GM18505 (cell line): Measurements from ENCODE around the gene ITGA2.

Experiments
- ATAC-seq: cut with Tn5 transposase; IDR thresholded peaks from one replicate; pipeline ENCODE4 v1.9.1; 2021; ENCODE audit not compliant: unreplicated experiment
- POLR2A ChIP-seq: IDR thresholded peaks from 4 replicates; pipeline ENCODE4 v1.6.1; 2011; ENCODE audit warnings: borderline replicate concordance; ENCODE audit not compliant: insufficient read depth, insufficient read length; ENCODE audit errors: extremely low read depth

The ITGA2 gene

DNA sequence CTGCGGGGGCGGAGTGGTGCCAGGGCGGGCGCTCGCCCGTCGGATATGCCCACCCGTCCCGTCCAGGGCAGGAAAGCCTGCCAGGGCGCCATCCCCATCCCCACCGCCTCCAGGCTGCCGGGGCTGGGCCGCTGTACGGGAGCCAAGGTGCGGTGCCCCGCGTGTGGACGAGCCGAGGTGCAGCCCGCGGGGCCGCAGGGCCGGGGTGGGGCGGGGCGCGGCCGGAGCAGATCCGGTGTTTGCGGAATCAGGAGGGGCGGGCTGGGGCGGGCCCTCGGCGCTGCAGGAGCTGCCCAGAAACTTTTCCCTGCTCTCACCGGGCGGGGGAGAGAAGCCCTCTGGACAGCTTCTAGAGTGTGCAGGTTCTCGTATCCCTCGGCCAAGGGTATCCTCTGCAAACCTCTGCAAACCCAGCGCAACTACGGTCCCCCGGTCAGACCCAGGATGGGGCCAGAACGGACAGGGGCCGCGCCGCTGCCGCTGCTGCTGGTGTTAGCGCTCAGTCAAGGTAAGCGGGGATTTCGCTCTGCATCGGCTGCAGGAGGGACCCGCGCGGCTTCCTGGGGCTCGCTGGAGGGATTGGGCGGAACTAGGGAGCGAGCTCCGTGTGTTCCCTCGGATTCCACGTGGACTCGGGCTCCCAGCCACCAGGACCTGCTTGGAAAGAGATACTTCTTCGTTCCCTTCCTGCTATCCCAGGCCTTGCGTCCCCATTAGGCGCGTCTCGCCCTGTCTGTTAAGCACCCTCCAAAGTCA lies at the start of gene ITGA2:
Gene ITGA2 (plus strand): TSS at position 328 of the 756 bp plus-strand sequence. CDS start 117 bp downstream, at position 445.
- ATAC-seq, result no peak
- TF ChIP-seq POLR2A, result no peak

DNA sequence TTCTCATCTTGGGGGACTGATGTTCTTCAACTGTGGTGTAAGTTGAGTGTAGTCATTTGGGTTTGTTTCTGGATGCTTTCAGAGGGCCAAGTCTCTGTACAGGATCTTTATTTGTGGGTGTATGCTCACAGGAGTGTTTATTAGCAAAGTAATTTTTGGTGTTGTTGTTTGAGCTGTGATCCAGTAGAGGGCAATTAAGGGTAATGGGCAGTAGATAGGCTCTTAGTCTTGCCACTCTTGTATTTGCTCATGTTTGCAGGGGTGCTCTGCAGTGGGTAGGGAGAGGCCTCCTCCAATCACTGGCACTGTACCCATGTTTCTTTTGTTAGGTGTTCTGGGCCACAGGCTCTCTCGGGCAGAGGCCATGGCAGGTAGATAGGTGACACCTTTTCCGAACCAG lies 45.9 kb upstream of the ITGA2 start:
- TF ChIP-seq POLR2A, result no peak
- ATAC-seq, result peak; percentile 63

DNA sequence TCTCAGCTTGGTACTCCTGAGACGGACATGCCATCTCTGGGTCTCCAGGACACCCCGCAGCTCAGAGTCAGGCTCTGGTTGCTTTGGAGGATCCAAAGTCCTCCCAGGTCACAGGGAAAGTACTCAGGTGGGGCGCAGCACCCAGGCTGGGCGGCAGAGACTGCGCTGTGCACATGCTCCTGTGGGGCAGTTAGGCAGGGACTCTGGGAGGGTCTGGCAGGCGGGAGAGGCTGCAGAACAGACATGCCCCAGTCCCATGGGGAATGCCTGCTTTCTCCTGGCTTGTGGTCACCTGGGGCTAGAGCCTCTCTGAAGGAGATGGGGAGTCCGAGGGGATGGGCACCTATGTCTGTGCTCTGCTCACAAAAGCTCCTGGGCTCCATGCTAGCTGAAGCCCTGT lies 45.3 kb upstream of the ITGA2 start:
- ATAC-seq, result no peak
- no peak for TF ChIP-seq POLR2A

DNA sequence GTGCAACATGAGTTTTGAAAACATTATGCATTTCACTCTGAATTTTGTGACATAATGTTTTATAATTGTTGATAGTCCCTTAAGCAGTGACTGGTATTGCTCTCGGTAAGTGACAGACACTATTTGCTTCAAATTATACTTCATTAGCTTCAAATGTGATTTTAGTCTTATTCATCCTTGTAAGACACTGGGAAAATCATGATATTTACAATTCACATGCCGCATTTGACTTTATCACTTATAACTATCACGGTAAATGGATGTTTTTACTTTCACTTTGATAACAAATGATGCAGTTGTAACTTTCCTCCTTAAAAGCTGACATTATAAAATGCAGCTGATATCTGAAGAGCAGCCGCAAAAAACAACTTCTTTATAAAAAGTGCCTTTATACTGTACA lies 44.1 kb upstream of the ITGA2 start:
- no peak for ATAC-seq
- no peak for TF ChIP-seq POLR2A

DNA sequence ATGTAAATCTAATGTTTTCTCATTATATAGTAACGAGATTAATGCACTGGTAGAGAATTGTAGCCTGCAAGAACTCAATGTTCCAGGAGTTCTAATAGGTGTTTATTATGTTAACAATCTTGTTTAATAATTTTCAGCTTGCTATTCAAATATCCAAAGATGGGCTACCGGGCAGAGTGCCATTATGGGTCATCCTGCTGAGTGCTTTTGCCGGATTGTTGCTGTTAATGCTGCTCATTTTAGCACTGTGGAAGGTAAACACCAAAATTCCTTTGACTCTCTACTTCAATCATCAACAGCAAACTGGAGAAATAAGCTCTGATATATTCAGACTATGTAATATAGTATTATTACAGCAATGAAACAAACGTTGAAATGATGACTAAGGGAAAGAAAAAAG lies 41.9 kb upstream of the ITGA2 start:
- ATAC-seq, result no peak
- no peak for TF ChIP-seq POLR2A

DNA sequence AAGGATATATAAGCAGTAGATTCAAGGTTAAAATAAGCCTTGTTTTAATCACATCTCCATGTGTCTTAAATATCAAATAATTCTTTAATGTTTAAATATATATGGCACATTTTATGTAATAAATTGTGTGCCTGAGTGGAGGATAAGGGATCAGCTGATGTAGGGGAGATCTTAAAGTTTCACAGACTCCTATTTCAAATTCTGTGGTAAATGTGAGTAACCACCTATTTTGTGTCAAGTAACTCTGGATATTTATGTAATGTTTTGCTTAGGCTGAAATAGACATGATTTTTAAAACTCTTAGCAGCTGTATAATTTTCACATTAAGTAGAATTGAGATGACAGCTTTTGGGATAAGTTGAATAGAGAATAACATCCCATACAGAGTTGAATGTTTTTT lies 41.3 kb upstream of the ITGA2 start:
- TF ChIP-seq POLR2A, result no peak
- no peak for ATAC-seq

DNA sequence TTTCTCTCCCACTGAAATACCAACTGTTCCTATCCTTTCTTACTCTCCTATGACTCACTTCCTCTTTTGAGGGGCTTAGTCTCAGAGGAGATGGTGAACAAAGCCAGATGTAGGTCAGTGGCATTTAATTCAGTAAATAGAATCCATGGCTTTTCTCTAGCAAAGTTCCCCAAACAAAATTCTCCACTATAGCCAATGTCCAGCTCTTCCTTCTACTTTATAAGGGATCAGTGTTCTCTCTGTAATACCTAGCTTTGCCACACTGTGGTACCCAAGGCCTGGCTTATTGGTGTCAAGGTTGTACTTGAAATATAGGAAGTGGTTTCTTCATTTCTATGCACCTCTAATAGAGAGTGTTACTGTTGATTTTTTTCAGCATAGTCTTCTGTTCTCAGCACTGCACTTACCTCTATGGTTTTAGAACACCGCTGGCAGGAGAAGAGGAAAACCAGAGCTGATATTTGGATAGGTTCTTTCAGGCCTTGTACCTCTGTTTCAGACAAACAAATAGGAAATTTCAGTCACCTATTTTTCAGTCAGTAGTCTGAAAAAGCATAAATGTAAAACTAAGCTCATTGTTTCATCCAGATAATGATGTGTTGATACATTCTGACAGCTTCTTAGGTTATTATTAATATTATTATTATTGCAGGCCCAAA lies 40.6 kb upstream of the ITGA2 start:
- TF ChIP-seq POLR2A, result no peak
- ATAC-seq, result peak; percentile 99

DNA sequence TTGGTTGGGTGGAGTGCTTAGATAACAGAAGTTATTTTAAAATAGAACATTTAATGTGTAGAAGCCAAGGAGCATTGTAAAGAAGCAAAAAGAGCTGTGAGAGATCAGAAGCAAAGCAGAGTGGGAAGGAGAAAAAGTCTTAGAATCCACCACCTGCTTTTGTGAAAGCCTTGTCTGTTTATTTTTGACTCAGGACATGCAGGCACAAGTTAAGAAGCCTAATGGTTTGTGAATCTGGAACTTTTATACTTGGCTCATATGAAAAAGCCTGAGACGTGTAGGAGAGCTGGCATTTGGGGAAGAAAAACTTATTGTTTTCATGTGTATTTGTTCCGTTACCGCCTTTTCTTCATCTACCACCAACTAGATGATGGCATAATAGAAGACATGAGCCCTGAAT lies 38.5 kb upstream of the ITGA2 start:
- no peak for ATAC-seq
- TF ChIP-seq POLR2A, result no peak

DNA sequence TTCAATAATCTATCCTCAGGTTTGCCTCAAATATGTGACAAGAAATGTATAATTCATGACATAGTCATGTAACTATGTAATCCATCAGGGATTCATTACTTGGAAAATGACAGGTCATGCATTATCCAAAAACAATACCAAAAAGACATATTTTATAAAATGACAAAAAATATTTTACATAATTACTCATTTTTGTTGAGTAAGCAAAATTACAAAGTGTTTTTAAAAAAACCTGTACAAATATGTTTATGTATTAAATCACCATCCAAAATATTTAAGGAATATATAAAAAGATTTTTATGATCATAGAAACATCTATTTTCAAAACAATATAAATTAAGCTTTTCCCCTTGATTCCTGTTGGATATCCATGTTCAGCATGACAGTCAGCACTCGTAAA lies 36.7 kb upstream of the ITGA2 start:
- TF ChIP-seq POLR2A, result no peak
- no peak for ATAC-seq

DNA sequence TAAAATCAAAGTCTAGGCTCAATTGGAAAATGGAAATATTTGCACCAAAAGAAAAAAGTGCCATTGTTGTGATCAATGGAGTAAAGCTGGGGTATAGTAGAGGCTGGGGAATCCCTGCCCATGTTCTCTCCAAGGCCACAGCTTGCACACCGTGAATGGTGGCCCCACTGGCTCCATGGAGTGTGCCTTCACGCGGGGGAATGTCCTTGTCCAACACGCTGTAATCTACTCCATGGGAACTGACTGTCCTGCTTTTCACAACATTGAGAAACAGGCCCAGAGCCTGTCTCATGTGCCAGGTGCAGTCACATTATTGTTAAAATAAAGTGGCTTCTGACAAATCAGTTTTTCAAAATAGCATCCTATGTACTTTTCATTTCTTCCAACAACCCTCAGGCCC lies 33.1 kb upstream of the ITGA2 start:
- no peak for TF ChIP-seq POLR2A
- ATAC-seq, result no peak

DNA sequence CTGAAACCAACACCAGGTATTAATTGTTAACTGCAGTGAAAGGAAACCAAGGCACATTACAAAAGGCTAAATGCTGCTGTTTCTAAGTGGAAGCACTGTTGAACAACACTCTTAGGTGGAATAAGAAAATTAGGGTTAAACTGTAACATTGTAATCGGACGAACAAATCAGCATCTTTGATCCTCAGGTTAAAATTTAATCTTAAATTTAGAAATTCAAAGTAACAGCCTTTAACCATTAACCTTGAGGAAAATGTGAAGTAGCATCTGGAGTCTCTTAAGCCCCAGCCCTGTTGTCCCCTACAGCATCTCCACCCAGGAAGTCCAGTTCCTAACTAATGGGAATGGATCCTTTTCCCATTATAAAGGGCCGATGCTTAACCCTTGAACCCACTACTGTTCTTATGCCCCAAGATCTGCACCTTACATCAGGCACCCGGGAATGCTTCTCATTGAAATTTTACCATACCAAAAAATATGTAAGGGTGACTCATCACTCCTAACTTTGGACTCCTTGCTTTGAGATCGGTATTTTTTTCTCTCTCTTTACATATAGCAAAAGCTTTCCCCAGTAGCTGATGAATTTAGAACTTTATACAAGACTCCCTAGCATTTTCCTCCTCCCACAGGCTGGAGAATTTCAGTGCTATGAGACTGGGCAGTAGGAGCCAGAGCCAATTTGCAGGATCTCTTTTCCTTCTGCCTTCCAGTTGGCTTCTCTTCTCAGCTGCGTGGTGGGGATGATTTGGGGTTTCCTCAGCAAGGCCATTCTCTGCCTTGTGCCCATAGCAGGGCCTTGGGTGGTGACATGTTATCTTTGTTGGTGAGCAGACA lies 32.0 kb upstream of the ITGA2 start:
- ATAC-seq, result peak; percentile 56

DNA sequence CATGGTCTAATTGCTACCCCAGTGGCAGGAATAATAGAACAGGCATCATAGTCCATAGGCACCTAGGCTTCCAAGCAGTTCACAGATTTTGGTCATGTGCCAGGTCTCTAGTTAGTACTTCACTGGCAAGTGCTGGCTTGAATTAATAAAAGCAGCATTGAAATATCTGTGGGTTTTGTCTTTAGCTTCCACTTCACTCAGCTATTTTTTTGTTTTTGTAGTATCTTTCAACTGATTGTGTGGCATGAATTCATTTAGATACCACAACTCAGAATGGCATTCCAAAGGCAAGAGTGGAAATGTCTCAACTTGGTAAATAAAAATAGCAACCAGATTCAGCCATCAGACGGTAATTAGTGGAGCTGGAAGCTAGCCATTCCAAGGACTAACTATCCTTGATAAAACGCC lies 27.9 kb upstream of the ITGA2 start:
- TF ChIP-seq POLR2A, result no peak
- no peak for ATAC-seq

More for the DNA sequence above, 32.0 kb upstream of the ITGA2 start:
- TF ChIP-seq POLR2A, result no peak

DNA sequence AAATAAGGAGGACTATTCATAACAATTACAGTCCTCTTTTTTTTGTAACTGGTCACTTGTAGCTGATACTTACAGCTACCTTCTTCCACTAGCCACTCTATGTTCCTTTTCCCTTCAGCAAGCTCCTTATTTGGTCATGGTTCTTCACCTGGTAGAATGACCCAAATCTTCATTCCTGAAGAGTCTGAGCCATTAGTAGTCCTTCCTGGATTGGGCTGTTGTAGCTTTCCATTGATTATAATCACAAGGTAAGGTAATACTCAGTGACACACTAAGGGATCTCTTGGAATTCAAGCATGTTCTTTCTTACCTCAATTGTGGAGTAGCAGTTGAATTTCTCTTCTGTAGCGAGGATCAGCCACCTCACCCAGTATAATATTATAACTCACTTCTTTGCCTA lies 25.5 kb upstream of the ITGA2 start:
- TF ChIP-seq POLR2A, result no peak
- ATAC-seq, result no peak
